ENCODE results near the gene SP100. TPM values are rescaled to one million over a fixed set of nuclear protein-coding genes. Genes with fewer than 3 reads are reported as not detected.

SP100 gene
- total RNA-seq, 4 donors from 2014 or later: 65.9 to 197 (median 123) TPM

GRCh38 chr2:230583581-230583980, 167.6 kb downstream of the SP100 start:
- DNase-seq: no peak
- TF ChIP-seq POLR2A (IDR thresholded peaks at IDR 0.05): no peak
- no peak for TF ChIP-seq CTCF (IDR thresholded peaks at IDR 0.05)
- Histone ChIP-seq H3K27ac (no peak overlapping the region), H3K9me3 (no peaks in the 10 kb centered on the region), H3K36me3 (no peaks in the 10 kb centered on the region), H3K27me3 (no peaks in the 10 kb centered on the region), H3K4me3 (no peak overlapping the region), H3K4me1 (no peaks in the 10 kb centered on the region)
- intact Hi-C loops (cut with DNase I; ENCODE audit: low total_unique reads): no loop called here

- no peaks in the 10 kb centered on the region for H3K9me3 ChIP-seq
- H3K36me3 ChIP-seq: no peaks in the 10 kb centered on the region
- TF ChIP-seq CTCF (IDR thresholded peaks at IDR 0.05): no peak
- no peak for TF ChIP-seq POLR2A (IDR thresholded peaks at IDR 0.05)
- intact Hi-C loops (cut with DNase I; ENCODE audit: low total_unique reads): no loop called here
- no peak overlapping the region for H3K27ac ChIP-seq
- no peak overlapping the region for H3K4me3 ChIP-seq
- no peak for DNase-seq
- H3K27me3 ChIP-seq: no peaks in the 10 kb centered on the region
- H3K4me1 ChIP-seq: no peaks in the 10 kb centered on the region
These were observed 170.5 kb downstream of the SP100 start for GRCh38 chr2:230586328-230586982.

- Histone ChIP-seq H3K9me3 (no peaks in the 10 kb centered on the region), H3K4me1 (no peaks in the 10 kb centered on the region), H3K27me3 (no peaks in the 10 kb centered on the region), H3K36me3 (no peaks in the 10 kb centered on the region), H3K27ac (no peak overlapping the region), H3K4me3 (no peak overlapping the region)
- DNase-seq: no peak
- TF ChIP-seq CTCF (IDR thresholded peaks at IDR 0.05): no peak
- TF ChIP-seq POLR2A (IDR thresholded peaks at IDR 0.05): no peak
- intact Hi-C loops (cut with DNase I; ENCODE audit: low total_unique reads): no loop called here
These were observed 173.0 kb downstream of the SP100 start for GRCh38 chr2:230589025-230589424.

GRCh38 chr2:230589497-230590015, 173.6 kb downstream of the SP100 start:
- no peak for DNase-seq
- H3K4me3 ChIP-seq: no peak overlapping the region
- intact Hi-C loops (cut with DNase I; ENCODE audit: low total_unique reads): no loop called here
- H3K36me3 ChIP-seq: no peaks in the 10 kb centered on the region
- no peak overlapping the region for H3K27ac ChIP-seq
- no peaks in the 10 kb centered on the region for H3K4me1 ChIP-seq
- no peaks in the 10 kb centered on the region for H3K27me3 ChIP-seq
- no peak for TF ChIP-seq POLR2A (IDR thresholded peaks at IDR 0.05)
- TF ChIP-seq CTCF (IDR thresholded peaks at IDR 0.05): no peak
- H3K9me3 ChIP-seq: no peaks in the 10 kb centered on the region

- Histone ChIP-seq H3K27me3 (no peaks in the 10 kb centered on the region), H3K27ac (no peak overlapping the region), H3K9me3 (no peaks in the 10 kb centered on the region), H3K36me3 (no peaks in the 10 kb centered on the region), H3K4me3 (no peak overlapping the region), H3K4me1 (no peaks in the 10 kb centered on the region)
- intact Hi-C loops (cut with DNase I; ENCODE audit: low total_unique reads): no loop called here
- TF ChIP-seq CTCF (IDR thresholded peaks at IDR 0.05) (no peak), POLR2A (IDR thresholded peaks at IDR 0.05) (no peak)
- no peak for DNase-seq
These were observed 174.3 kb downstream of the SP100 start for GRCh38 chr2:230590333-230590732.

All from uterus (tissue), 4 donors.